KMS-11 (cell line): ENCODE data around the gene ANO9.

Source experiments
- H2AFZ ChIP-seq: fragments of 200-600 bp; sonication (generic); 2 replicates; pipeline ENCODE4 v1.6.1; 2016; ENCODE audit warnings: antibody characterized with exemption, mixed run types, low read depth
- H3K27ac ChIP-seq: fragments of 200-600 bp; sonication (generic); 2 replicates; pipeline ENCODE4 v1.6.1; 2016; ENCODE audit warnings: mild to moderate bottlenecking, mixed run types
- H3K27me3 ChIP-seq: fragments of 200-600 bp; sonication (generic); 2 replicates; pipeline ENCODE4 v1.6.1; 2017; ENCODE audit warnings: mild to moderate bottlenecking, low read depth, mixed run types, moderate library complexity; ENCODE audit not compliant: insufficient read depth
- H3K36me3 ChIP-seq: fragments of 200-600 bp; sonication (generic); 2 replicates; pipeline ENCODE4 v1.6.1; 2017; ENCODE audit warnings: mild to moderate bottlenecking, mixed run types; ENCODE audit not compliant: insufficient read depth
- H3K4me1 ChIP-seq: fragments of 200-600 bp; sonication (generic); 2 replicates; pipeline ENCODE4 v1.6.1; 2016; ENCODE audit warnings: mild to moderate bottlenecking, low read depth, mixed run types; ENCODE audit not compliant: poor library complexity, severe bottlenecking
- H3K4me2 ChIP-seq: fragments of 200-600 bp; sonication (generic); 2 replicates; pipeline ENCODE4 v1.7.0; 2016; ENCODE audit warnings: mild to moderate bottlenecking, mixed run types
- H3K4me3 ChIP-seq: fragments of 200-600 bp; sonication (generic); IDR thresholded peaks from 2 replicates; pipeline ENCODE4 v1.6.1; 2017; ENCODE audit warnings: low read depth, low read length, mixed read lengths; ENCODE audit not compliant: insufficient read depth
- H3K79me2 ChIP-seq: fragments of 200-600 bp; sonication (generic); 2 replicates; pipeline ENCODE4 v1.6.1; 2016; ENCODE audit warnings: low read depth, mixed run types; ENCODE audit not compliant: insufficient read depth
- H3K9ac ChIP-seq: fragments of 200-600 bp; sonication (generic); 2 replicates; pipeline ENCODE4 v1.6.1; 2016; ENCODE audit warnings: mild to moderate bottlenecking, mixed run types
- H4K20me1 ChIP-seq: fragments of 200-600 bp; sonication (generic); 2 replicates; pipeline ENCODE4 v1.6.1; 2016; ENCODE audit warnings: mild to moderate bottlenecking, mixed run types; ENCODE audit not compliant: insufficient read depth
- TF ChIP-seq, protein P1 (sequence below): fragments of 200-600 bp; sonication (generic); conservative IDR thresholded peaks from 2 replicates; pipeline ENCODE4 v1.6.1; 2017; ENCODE audit warnings: low read depth, mild to moderate bottlenecking, antibody characterized with exemption, low read length, moderate library complexity, mixed read lengths

ANO9 gene

DNA sequence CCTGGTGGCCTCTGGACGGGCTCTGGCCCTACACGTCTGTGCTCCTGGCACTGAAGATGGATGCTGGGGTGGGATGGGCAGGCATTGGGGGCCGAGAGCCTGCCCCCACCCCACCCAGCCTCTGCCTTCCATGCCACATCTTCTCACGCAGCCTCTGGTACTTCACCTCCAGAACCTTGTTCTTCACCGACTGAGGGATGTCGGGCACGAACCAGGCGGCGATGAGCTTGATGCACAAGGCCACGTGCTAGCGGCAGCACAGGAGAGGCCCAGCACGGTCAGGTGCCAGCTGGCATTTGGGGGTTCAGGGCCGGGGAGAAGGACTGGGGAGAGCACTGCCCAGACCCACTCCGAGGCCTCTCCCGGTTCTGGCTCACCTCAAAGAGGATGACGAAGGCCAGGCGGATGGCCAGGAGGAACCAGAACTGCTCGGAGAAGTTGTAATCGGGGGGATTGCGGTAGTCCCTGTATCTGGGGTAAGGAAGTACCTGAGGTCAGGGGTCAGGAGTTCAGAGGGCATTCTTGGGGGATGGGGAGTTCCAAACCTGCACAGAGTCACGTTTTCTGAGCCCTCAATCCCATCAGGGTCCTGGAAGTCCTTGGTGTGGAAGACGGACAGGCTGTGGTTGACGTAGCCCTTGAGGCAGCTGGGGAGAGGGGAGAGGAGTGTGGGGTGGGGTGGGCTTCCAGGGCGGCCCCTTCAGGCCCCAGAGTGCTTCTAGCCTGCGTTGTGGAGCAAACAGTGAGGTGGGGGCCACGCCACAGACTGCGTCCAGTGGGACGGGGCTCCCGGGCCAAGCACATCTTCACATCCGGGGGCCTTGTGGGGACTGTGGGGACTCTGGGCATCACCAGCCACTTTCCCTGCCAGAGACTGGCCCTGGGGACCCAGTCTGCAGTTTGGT is 23.2 kb downstream of the ANO9 start:
- Histone ChIP-seq H3K27me3 (peaks cover 49% of the 10 kb centered on the region), H4K20me1 (no peaks in the 10 kb centered on the region), H3K79me2 (no peaks in the 10 kb centered on the region), H3K4me3 (no peak overlapping the region), H3K9ac (no peak overlapping the region), H3K27ac (no peak overlapping the region), H3K36me3 (no peaks in the 10 kb centered on the region), H3K4me1 (no peaks in the 10 kb centered on the region), H3K4me2 (no peak overlapping the region), H2AFZ (no peak overlapping the region)
- TF ChIP-seq, protein P1, sequence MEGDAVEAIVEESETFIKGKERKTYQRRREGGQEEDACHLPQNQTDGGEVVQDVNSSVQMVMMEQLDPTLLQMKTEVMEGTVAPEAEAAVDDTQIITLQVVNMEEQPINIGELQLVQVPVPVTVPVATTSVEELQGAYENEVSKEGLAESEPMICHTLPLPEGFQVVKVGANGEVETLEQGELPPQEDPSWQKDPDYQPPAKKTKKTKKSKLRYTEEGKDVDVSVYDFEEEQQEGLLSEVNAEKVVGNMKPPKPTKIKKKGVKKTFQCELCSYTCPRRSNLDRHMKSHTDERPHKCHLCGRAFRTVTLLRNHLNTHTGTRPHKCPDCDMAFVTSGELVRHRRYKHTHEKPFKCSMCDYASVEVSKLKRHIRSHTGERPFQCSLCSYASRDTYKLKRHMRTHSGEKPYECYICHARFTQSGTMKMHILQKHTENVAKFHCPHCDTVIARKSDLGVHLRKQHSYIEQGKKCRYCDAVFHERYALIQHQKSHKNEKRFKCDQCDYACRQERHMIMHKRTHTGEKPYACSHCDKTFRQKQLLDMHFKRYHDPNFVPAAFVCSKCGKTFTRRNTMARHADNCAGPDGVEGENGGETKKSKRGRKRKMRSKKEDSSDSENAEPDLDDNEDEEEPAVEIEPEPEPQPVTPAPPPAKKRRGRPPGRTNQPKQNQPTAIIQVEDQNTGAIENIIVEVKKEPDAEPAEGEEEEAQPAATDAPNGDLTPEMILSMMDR, result no peak

GRCh38 chr11:417652-418342 is 24.0 kb downstream of the ANO9 start:
- Histone ChIP-seq H4K20me1 (no peaks in the 10 kb centered on the region), H3K36me3 (no peaks in the 10 kb centered on the region), H3K4me2 (no peak overlapping the region), H3K4me1 (no peaks in the 10 kb centered on the region), H3K79me2 (no peaks in the 10 kb centered on the region), H3K9ac (no peak overlapping the region), H3K27ac (no peak overlapping the region), H2AFZ (no peak overlapping the region), H3K27me3 (peaks cover 54% of the 10 kb centered on the region), H3K4me3 (no peak overlapping the region)
- TF ChIP-seq, protein P1, result no peak

- Histone ChIP-seq H2AFZ (no peak overlapping the region), H3K4me2 (no peak overlapping the region), H3K4me3 (no peak overlapping the region), H4K20me1 (no peaks in the 10 kb centered on the region), H3K27ac (no peak overlapping the region), H3K27me3 (peaks cover 57% of the 10 kb centered on the region), H3K9ac (no peak overlapping the region), H3K36me3 (no peaks in the 10 kb centered on the region), H3K4me1 (no peaks in the 10 kb centered on the region), H3K79me2 (no peaks in the 10 kb centered on the region)
- TF ChIP-seq, protein P1, result no peak
Observed at GRCh38 chr11:416757-417621, 24.8 kb downstream of the ANO9 start.

DNA sequence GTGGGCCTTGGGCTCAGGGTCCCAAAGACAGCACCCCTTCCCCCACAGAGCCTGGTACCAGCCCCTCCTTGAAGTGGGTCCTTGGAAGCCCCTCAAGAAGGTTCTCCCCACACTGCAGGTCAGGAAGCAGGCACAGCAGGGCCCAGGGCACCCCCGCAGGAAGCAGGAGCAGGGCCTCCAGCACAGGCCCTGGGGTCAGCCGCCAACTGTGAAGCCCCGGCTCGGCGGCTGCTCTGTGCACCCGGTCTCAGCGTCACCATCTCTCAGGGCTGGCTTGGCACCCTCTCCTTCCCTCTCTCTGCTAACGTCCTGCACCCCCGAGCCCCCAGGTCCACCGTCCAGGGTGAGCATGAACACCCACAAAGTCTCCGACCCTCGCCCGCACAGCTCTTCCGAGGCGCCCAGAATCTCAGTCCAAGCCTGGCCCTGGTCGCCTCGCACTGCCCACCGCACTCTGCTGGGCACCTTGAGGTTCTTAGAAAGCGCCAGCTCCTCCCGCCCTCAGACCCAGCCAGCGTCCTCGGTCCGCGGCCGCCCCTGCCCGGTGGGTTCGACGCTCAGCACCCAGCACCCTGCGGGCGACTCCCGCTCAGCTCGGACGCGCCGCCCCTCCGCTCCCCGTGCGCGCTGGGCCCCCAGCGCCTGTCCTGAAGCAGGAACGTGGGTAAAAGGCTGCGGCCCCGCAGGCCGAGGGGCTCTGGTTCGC is 25.6 kb downstream of the ANO9 start:
- no peak overlapping the region for H3K4me2 ChIP-seq
- no peaks in the 10 kb centered on the region for H3K79me2 ChIP-seq
- no peak overlapping the region for H3K4me3 ChIP-seq
- no peak overlapping the region for H3K27ac ChIP-seq
- H2AFZ ChIP-seq, result no peak overlapping the region
- no peaks in the 10 kb centered on the region for H4K20me1 ChIP-seq
- H3K27me3 ChIP-seq, result peaks cover 54% of the 10 kb centered on the region
- H3K36me3 ChIP-seq, result no peaks in the 10 kb centered on the region
- no peak overlapping the region for H3K9ac ChIP-seq
- no peaks in the 10 kb centered on the region for H3K4me1 ChIP-seq
- TF ChIP-seq, protein P1, result no peak
